Measurements from ENCODE around the gene RAP1GAP.

Gene RAP1GAP

DNA sequence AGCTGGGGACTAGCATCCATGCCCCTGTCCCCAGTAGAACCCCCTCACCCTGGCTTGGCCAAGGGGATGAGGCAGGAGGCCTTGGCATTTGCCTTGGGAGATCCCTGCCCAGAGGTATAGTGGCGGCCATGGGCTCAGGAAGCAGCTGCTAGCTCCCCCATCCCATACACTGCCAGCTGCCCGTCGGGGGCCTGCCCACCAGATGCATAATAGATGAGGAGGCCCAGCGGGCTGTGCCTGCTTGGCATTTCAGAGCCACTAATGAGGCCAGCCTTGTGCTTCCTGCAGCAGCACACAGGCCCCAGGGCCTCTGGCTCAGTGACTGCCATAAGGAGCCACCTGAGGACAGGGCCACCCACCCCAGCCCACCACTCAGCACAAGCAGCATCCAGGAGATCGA is 23.6 kb downstream of the RAP1GAP start:
- TF ChIP-seq, protein P1, sequence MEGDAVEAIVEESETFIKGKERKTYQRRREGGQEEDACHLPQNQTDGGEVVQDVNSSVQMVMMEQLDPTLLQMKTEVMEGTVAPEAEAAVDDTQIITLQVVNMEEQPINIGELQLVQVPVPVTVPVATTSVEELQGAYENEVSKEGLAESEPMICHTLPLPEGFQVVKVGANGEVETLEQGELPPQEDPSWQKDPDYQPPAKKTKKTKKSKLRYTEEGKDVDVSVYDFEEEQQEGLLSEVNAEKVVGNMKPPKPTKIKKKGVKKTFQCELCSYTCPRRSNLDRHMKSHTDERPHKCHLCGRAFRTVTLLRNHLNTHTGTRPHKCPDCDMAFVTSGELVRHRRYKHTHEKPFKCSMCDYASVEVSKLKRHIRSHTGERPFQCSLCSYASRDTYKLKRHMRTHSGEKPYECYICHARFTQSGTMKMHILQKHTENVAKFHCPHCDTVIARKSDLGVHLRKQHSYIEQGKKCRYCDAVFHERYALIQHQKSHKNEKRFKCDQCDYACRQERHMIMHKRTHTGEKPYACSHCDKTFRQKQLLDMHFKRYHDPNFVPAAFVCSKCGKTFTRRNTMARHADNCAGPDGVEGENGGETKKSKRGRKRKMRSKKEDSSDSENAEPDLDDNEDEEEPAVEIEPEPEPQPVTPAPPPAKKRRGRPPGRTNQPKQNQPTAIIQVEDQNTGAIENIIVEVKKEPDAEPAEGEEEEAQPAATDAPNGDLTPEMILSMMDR (IDR thresholded peaks at IDR 0.05; ENCODE audit: low read depth, low read length) = no peak
- in situ Hi-C loops (cut with HindIII; ENCODE audit: low sequenced_read_pairs) = no loop called here
- DNase-seq (ENCODE audit: low read depth, low spot score) = no peak
- no peak overlapping the region for H3K4me3 ChIP-seq (ENCODE audit: low read depth, low read length)

DNA sequence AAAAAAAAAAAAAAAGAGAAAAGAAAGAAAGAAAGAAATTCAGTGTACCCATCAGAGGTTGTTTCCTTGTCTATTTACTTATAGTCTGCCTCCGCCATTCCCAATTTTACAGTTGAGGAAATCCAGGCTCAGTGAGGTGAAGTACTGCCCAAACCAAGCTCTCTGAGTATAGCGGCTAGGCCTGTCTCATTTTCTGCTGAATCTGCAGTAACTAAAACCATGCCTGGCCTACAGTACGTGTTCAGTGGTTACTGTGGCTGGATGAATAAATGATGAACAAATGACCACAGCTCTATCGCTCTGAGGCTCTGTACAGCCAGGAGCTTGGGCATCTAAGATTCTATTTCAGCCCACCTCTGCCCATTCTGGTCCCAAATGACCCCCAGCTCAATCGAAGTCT is 24.3 kb downstream of the RAP1GAP start:
- DNase-seq (ENCODE audit: low read depth, low spot score) = no peak
- TF ChIP-seq, protein P1 (IDR thresholded peaks at IDR 0.05; ENCODE audit: low read depth, low read length) = no peak
- no peak overlapping the region for H3K4me3 ChIP-seq (ENCODE audit: low read depth, low read length)
- in situ Hi-C loops (cut with HindIII; ENCODE audit: low sequenced_read_pairs) = no loop called here

DNA sequence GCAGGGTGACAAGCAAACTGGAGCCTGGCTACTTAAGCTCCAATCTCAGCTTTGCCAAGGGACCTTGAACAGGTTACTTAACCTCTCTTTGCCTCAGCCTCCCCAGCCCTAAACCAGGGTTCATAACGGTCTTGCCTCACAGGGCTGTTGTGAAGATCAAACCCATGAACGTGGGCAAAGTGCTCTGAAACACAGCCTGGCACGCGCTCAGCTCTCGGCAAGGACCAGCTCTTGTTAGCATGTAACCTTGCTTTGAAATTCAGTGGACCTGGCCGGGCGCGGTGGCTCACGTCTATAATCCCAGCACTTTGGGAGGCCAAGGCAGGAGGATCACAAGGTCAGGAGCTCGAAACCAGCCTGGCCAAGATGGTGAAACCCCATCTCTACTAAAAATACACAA is 24.8 kb downstream of the RAP1GAP start:
- TF ChIP-seq, protein P1 (IDR thresholded peaks at IDR 0.05; ENCODE audit: low read depth, low read length) = no peak
- no peak overlapping the region for H3K4me3 ChIP-seq (ENCODE audit: low read depth, low read length)
- no peak for DNase-seq (ENCODE audit: low read depth, low spot score)
- in situ Hi-C loops (cut with HindIII; ENCODE audit: low sequenced_read_pairs) = no loop called here

DNA sequence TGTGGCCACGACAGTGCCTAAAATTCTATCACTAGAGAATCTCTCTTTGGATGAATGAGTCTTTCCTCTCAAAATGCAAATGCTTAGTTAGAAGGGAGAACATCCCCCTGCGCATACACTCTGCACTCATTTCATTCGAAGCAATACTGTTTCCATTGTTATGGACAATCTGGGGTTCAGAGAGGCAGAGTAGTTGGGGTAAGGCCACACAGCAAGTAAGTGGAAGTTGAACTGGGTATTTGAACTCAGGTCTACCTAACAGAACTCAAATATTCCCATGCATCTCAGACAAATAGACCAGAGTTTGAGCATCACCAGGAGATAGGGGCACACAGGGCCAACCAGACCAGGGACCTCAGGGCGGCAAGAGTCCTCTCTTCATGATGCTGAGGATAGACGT is 25.5 kb downstream of the RAP1GAP start:
- TF ChIP-seq, protein P1 (IDR thresholded peaks at IDR 0.05; ENCODE audit: low read depth, low read length) = no peak
- in situ Hi-C loops (cut with HindIII; ENCODE audit: low sequenced_read_pairs) = no loop called here
- no peak overlapping the region for H3K4me3 ChIP-seq (ENCODE audit: low read depth, low read length)
- no peak for DNase-seq (ENCODE audit: low read depth, low spot score)

DNA sequence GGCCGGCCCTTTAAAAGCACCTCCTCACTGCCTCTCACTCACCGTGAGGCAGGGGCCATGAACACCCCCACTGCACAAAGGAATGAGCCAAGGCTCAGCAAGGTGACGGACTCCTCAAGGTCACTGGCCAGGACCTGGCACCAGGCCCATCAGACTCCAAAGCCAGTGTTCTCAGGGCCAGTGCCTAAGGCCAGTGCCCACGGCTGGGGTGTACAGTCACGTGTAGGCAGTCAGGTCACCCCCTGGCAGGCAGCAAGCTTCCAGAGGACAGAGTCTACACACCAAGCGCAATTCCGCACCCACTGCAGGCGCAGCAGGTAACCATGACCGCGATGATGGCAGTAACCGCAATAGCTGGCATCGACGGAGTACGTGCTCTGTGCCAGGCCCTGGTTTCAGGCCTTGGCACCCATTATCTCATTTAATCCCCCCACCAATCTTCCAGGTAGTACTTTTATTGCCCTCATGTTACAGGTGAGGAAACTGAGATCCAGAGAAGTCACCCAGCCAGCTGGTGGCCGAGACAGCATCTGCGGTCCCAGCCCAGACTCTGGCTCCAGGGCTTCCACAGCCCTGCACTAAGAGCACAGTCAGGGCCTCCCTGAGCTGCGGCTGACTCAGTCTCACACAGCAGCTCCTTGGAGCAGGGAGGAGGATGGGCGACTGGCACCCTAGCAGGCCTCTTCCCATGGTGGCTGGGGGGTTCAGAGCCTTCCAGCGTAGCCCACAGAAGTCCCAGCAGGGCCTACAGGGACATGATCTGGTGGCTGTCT is 27.0 kb downstream of the RAP1GAP start:
- in situ Hi-C loops (cut with HindIII; ENCODE audit: low sequenced_read_pairs) = no loop called here
- TF ChIP-seq, protein P1 (IDR thresholded peaks at IDR 0.05; ENCODE audit: low read depth, low read length) = no peak
- no peak overlapping the region for H3K4me3 ChIP-seq (ENCODE audit: low read depth, low read length)
- no peak for DNase-seq (ENCODE audit: low read depth, low spot score)

DNA sequence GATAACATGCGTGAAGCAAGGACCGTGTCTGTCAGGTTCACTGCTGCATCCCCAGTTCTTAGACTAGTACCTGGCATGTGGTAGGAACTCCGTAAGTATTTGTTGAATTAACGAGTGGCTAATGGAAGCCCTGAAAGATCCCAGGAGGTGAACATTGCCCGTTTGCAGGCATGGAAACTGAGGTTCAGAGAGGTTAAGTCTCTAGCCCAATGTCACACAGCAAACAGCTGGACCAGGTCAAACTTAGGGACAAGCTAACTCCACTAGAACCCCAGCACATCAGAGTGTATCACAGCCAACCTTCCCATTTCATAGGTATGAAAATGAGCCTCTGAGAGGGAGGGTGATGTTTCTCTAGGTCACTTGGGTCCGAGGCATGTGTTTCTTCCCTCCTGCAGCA is 27.6 kb downstream of the RAP1GAP start:
- TF ChIP-seq, protein P1 (IDR thresholded peaks at IDR 0.05; ENCODE audit: low read depth, low read length) = no peak
- in situ Hi-C loops (cut with HindIII; ENCODE audit: low sequenced_read_pairs) = no loop called here
- no peak overlapping the region for H3K4me3 ChIP-seq (ENCODE audit: low read depth, low read length)
- no peak for DNase-seq (ENCODE audit: low read depth, low spot score)
